WTC11 (cell line): Measurements from ENCODE around the gene ZNF440. TPM values are rescaled to one million over a fixed set of nuclear protein-coding genes. Genes with fewer than 3 reads are reported as not detected.

ENCODE experiments used
- ATAC-seq: fragments of 200-7000 bp; cut with Tn5 transposase; 2 replicates; pipeline ENCODE4 v1.10.0; 2021; ENCODE audit warnings: mild to moderate bottlenecking, moderate library complexity
- CTCF ChIA-PET: fragments of 300-600 bp; sonication (Branson Sonifier 250); formaldehyde crosslinking; loops from one replicate; lab custom pipeline; 2021; ENCODE audit warnings: antibody characterized with exemption; lab: Charles Lee
- POLR2A ChIA-PET: fragments of 350-600 bp; sonication (Branson Sonifier 250); formaldehyde crosslinking; loops from one replicate; lab custom pipeline; 2021; ENCODE audit warnings: antibody characterized with exemption; lab: Charles Lee
- DNase-seq: peaks from one replicate; pipeline ENCODE4 v3.0.0; 2021; ENCODE audit warnings: low spot score
- H3K27ac Mint-ChIP-seq: 2 replicates; pipeline ENCODE4 v1.8.0; 2021; ENCODE audit warnings: mixed read lengths
- H3K27me3 Mint-ChIP-seq: 2 replicates; pipeline ENCODE4 v1.8.0; 2021; ENCODE audit warnings: low read depth, mild to moderate bottlenecking, moderate library complexity, mixed read lengths
- H3K36me3 Mint-ChIP-seq: 2 replicates; pipeline ENCODE4 v1.8.0; 2021; ENCODE audit warnings: mixed read lengths
- H3K4me1 Mint-ChIP-seq: 2 replicates; pipeline ENCODE4 v1.8.0; 2022; ENCODE audit warnings: mixed read lengths
- H3K4me3 Mint-ChIP-seq: 2 replicates; pipeline ENCODE4 v1.8.0; 2021; ENCODE audit warnings: mild to moderate bottlenecking, moderate library complexity, mixed read lengths
- H3K9me3 Mint-ChIP-seq: 2 replicates; pipeline ENCODE4 v1.8.0; 2021; ENCODE audit warnings: mixed read lengths
- ARID4B ChIP-seq: sonication (generic); formaldehyde crosslinking; IDR thresholded peaks from 2 replicates; pipeline ENCODE4 v1.8.0; 2023; ENCODE audit warnings: missing genetic modification reagents, mild to moderate bottlenecking, borderline replicate concordance
- ATF1 ChIP-seq: sonication (generic); formaldehyde crosslinking; IDR thresholded peaks from 2 replicates; pipeline ENCODE4 v1.8.1; 2023; ENCODE audit warnings: mild to moderate bottlenecking, moderate library complexity, missing genetic modification reagents
- CTCF ChIP-seq: fragments of 200-600 bp; IDR thresholded peaks from 2 replicates; pipeline ENCODE4 v1.8.0; 2022; ENCODE audit warnings: antibody characterized with exemption
- E2F1 ChIP-seq: sonication (generic); formaldehyde crosslinking; IDR thresholded peaks from 2 replicates; pipeline ENCODE4 v1.8.0; 2022; ENCODE audit warnings: mild to moderate bottlenecking, missing genetic modification reagents
- GRHL2 ChIP-seq: fragments of 250-450 bp; sonication (Bioruptor Pico); IDR thresholded peaks from 2 replicates; pipeline ENCODE4 v1.8.0; 2022; ENCODE audit warnings: mild to moderate bottlenecking, moderate library complexity; ENCODE audit not compliant: insufficient replicate concordance, severe bottlenecking
- GTF2I ChIP-seq: fragments of 250-450 bp; sonication (Bioruptor Pico); conservative IDR thresholded peaks from 2 replicates; pipeline ENCODE4 v1.4.0; 2021; ENCODE audit warnings: mild to moderate bottlenecking
- MYBL2 ChIP-seq: sonication (generic); formaldehyde crosslinking; IDR thresholded peaks from 2 replicates; pipeline ENCODE4 v1.8.1; 2023; ENCODE audit warnings: mild to moderate bottlenecking, moderate library complexity, missing genetic modification reagents
- NFATC4 ChIP-seq: fragments of 250-450 bp; sonication (Bioruptor Pico); IDR thresholded peaks from 2 replicates; pipeline ENCODE4 v1.9.0; 2021; ENCODE audit warnings: mild to moderate bottlenecking
- PRDM15 ChIP-seq: sonication (generic); formaldehyde crosslinking; IDR thresholded peaks from 2 replicates; pipeline ENCODE4 v1.8.0; 2022; ENCODE audit warnings: missing genetic modification reagents
- SMAD3 ChIP-seq: sonication (generic); formaldehyde crosslinking; IDR thresholded peaks from 2 replicates; pipeline ENCODE4 v1.8.0; 2022; ENCODE audit warnings: missing genetic modification reagents, mild to moderate bottlenecking, borderline replicate concordance
- SMAD4 ChIP-seq: sonication (generic); formaldehyde crosslinking; IDR thresholded peaks from 2 replicates; pipeline ENCODE4 v1.8.0; 2022; ENCODE audit warnings: mild to moderate bottlenecking, missing genetic modification reagents
- SP1 ChIP-seq: sonication (generic); formaldehyde crosslinking; conservative IDR thresholded peaks from 2 replicates; pipeline ENCODE4 v1.8.1; 2022; ENCODE audit warnings: missing genetic modification reagents
- TCF7 ChIP-seq: sonication (generic); formaldehyde crosslinking; IDR thresholded peaks from 2 replicates; pipeline ENCODE4 v1.8.0; 2022; ENCODE audit warnings: mild to moderate bottlenecking, low read depth, missing genetic modification reagents, moderate library complexity
- ZBTB21 ChIP-seq: sonication (generic); formaldehyde crosslinking; IDR thresholded peaks from 2 replicates; pipeline ENCODE4 v1.8.1; 2023; ENCODE audit warnings: mild to moderate bottlenecking, missing genetic modification reagents, borderline replicate concordance
- ZNF423 ChIP-seq: fragments of 250-450 bp; sonication (Bioruptor Pico); IDR thresholded peaks from 2 replicates; pipeline ENCODE4 v2.1.2; 2022; ENCODE audit warnings: mild to moderate bottlenecking, moderate library complexity
- ZNF532 ChIP-seq: fragments of 250-450 bp; sonication (Bioruptor Pico); IDR thresholded peaks from 2 replicates; pipeline ENCODE4 v1.9.0; 2021; ENCODE audit warnings: mild to moderate bottlenecking, borderline replicate concordance
- total RNA-seq: library from RNA; stranded (reverse); gene quantifications from 3 replicates; pipeline ENCODE4 v1.2.3, GENCODE V29; 2021

The ZNF440 gene
- total RNA-seq, 1 experiment from 2014 or later: 16.4 TPM

- TF ChIP-seq ARID4B (CRISPR knock-in tag): no peak
- TF ChIP-seq ZNF423: no peak
- no peak for TF ChIP-seq ATF1
- no peak for TF ChIP-seq ZBTB21 (CRISPR knock-in tag)
- TF ChIP-seq SMAD3 (CRISPR knock-in tag): no peak
These were observed 58.6 kb downstream of the ZNF440 start (continued) for GRCh38 chr19:11872624-11873023.

GRCh38 chr19:11873762-11874161 lies 59.7 kb downstream of the ZNF440 start:
- TF ChIP-seq GTF2I (CRISPR knock-in tag) (no peak), E2F1 (CRISPR knock-in tag) (no peak), PRDM15 (CRISPR knock-in tag) (no peak), SMAD4 (no peak), ZNF532 (CRISPR knock-in tag) (no peak), SP1 (no peak), CTCF (no peak), MYBL2 (CRISPR knock-in tag) (no peak), GRHL2 (CRISPR knock-in tag) (no peak), NFATC4 (CRISPR knock-in tag) (no peak), TCF7 (no peak)
- Mint-ChIP-seq H3K4me3 (no peak overlapping the region), H3K27me3 (peaks cover 8% of the 10 kb centered on the region), H3K27ac (no peak overlapping the region), H3K4me1 (no peaks in the 10 kb centered on the region), H3K9me3 (peaks cover 30% of the 10 kb centered on the region), H3K36me3 (peaks cover 22% of the 10 kb centered on the region)
- POLR2A ChIA-PET: no interaction called here
- ATAC-seq (no peak), DNase-seq (no peak)
- CTCF ChIA-PET: no interaction called here
